HG02759 (cell line): ENCODE measurements around the gene LDAF1.
"Not testable (repeated sequence)": the region's sequence is repeated elsewhere in the genome, so short reads cannot be mapped to it uniquely, and the experiment has no call there.

ENCODE experiments used
- ATAC-seq: cut with Tn5 transposase; IDR thresholded peaks from one replicate; pipeline ENCODE4 v1.9.1; 2021; ENCODE audit warnings: mild to moderate bottlenecking, moderate library complexity; ENCODE audit not compliant: unreplicated experiment

The LDAF1 gene

GRCh38 chr16:21161211-21161610 is 2.7 kb downstream of the LDAF1 start:
- ATAC-seq, result no peak

- no peak for ATAC-seq
Observed at GRCh38 chr16:21162661-21163151, 4.2 kb downstream of the LDAF1 start.

GRCh38 chr16:21163576-21163975 is 5.1 kb downstream of the LDAF1 start:
- no peak for ATAC-seq

DNA sequence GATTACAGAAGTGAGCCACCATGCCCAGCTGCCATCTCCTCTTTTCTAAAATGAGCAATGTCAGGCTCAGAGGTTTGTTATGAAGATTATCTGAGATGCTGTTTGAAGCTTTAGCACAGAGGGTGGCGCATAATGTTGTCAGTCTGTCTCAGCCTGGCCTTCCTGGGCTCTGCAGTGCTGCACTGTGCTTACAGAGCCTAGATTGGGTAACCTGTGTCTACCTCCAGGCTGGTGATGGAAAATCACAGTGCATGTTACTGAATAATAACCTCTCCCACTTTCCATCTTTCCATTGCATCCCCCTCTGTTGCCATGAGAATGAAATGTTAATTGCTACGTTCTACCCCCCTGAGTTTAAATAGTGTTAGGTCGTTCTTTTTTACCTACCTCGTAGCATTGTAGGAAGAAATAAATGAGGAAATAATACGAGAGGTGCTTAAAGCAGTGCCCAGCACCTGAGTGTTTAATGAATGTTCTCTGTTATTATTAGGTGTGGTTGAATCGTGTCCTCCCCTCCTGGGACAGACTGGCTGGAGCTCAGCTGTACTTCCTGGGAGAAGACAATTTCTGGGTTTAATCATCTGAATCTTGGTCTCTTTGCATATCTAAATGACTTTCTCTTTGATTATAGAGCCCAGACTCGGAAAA is 6.2 kb downstream of the LDAF1 start:
- ATAC-seq, result no peak

GRCh38 chr16:21166561-21166961 is 8.1 kb downstream of the LDAF1 start:
- ATAC-seq, result no peak

GRCh38 chr16:21167360-21167759 is 8.9 kb downstream of the LDAF1 start:
- no peak for ATAC-seq

GRCh38 chr16:21167929-21168602 is 9.6 kb downstream of the LDAF1 start:
- ATAC-seq, result no peak

- no peak for ATAC-seq
Observed at GRCh38 chr16:21169249-21169981, 10.9 kb downstream of the LDAF1 start.

- ATAC-seq, result not testable (repeated sequence)
Observed at GRCh38 chr16:21170116-21170515, 11.6 kb downstream of the LDAF1 start.

GRCh38 chr16:21172650-21173049 is 14.2 kb downstream of the LDAF1 start:
- ATAC-seq, result no peak

GRCh38 chr16:21175397-21175796 is 16.9 kb downstream of the LDAF1 start:
- ATAC-seq, result no peak

- ATAC-seq, result no peak
Observed at GRCh38 chr16:21179126-21179982, 20.9 kb downstream of the LDAF1 start.

GRCh38 chr16:21179983-21180365 is 21.5 kb downstream of the LDAF1 start:
- no peak for ATAC-seq

DNA sequence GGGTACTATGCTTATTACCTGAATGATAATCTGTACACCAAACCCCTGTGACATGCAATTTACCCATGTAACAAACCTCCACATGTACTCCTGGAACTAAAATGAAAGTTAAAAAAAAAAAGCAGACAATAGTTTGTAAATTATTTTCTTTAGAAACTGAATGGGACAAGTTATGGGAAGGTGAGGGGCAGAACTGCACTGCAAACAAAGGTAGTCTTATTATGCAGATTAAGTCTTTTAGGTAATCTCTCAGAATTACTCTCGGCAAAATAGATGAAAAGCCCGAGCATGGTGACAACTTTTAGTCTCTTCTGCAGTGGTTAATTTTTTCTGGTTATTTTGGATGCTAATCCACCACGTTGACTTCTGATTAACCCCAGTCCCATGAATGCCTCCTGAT is 25.5 kb downstream of the LDAF1 start:
- no peak for ATAC-seq

GRCh38 chr16:21184834-21185233 is 26.4 kb downstream of the LDAF1 start:
- no peak for ATAC-seq

- ATAC-seq, result no peak
Observed at GRCh38 chr16:21185659-21186325, 27.3 kb downstream of the LDAF1 start.

GRCh38 chr16:21186326-21186691 is 27.8 kb downstream of the LDAF1 start:
- no peak for ATAC-seq

GRCh38 chr16:21189311-21189710 is 30.8 kb downstream of the LDAF1 start:
- no peak for ATAC-seq

- ATAC-seq, result no peak
Observed at GRCh38 chr16:21190013-21190412, 31.5 kb downstream of the LDAF1 start.

GRCh38 chr16:21190599-21190998 is 32.1 kb downstream of the LDAF1 start:
- no peak for ATAC-seq

- no peak for ATAC-seq
Observed at GRCh38 chr16:21192991-21193390, 34.5 kb downstream of the LDAF1 start.
